Hematopoietic multipotent progenitor cell treated with erythropoietin and hydrocortisone succinate and interleukin-3 and kit ligand, for 15 days (in vitro differentiated cells): Measurements from ENCODE around the gene KRT35.

Experiments
- DNase-seq: peaks from one replicate; pipeline ENCODE4 v3.0.0-alpha.2; 2015; ENCODE audit warnings: low spot score

KRT35 gene

DNA sequence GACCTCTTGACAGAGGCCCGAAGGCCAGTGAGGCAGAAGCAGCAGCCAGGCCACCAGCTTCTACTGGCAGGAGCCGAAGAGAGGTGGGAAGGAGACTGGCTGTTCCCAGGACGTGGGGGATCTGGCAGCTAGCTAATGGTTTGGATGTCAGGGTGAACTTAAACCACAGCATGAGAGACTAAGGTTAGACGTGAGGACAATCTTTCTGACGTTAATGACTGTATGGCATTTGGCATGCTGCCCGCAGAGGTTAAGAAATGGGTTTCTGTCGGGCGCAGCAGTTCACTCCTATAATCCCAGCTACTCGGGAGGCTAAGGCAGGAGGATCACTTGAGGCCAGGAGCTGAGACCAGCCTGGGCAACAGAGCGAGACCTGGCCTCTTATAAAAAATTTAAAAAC lies 30.8 kb upstream of the KRT35 start:
- no peak for DNase-seq

DNA sequence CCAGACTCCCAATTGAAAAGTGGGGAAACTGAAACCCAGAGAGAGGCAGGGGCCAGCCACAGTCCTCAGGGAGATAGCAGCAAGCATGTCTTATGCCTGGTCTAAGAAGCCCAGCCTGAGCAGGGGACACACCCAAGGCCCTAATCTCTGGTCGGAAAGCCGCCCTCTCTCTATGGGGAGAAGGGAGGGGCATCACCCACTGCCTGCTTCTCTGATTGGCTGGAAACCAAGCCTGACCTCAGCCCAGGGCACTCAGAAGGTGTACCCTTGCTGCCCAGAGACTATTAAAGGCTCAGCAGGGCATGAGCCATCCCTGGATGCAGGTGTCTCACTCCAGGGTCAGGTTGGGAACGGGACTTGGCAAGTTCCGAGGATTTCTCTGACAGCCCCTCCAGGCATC lies 30.2 kb upstream of the KRT35 start:
- DNase-seq = peak; percentile 83

DNA sequence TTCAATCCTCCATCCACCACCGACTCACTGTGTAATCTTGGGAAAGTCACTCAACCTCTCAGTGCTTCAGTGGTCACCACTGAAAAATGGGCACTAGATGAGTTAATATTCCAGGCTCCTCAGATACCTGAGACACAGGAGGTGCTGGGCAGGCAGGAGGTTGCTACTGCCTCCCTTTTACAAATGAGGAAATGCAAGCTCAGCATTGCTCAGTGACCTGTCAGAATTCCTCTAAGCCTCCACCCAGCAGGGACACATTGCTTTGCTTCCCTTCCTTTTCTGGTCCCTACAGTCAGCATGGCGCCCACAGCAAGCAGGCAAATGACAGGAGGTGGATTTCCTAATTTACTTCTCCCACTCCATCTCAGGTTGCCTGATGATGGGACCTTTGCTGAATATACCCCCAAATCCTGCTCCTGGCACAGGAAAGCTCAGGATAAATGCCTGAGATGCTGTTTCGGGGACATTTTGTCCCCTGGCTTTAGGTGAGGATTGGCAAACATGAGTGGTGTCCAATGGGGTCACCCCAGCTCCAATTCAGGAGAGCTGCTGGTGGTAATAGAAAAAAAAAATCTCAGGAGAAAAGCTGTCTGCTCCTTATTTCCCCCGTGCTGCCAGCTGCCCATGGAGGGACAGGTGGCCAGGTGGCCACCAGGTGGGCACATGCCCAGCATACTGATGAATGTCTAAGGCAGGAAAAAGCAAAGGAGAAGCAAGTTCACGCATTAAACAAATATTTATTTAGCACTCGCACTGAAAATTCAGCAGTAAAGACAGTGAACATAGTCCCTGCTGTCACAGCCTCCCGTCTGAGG lies 29.5 kb upstream of the KRT35 start:
- DNase-seq = no peak

DNA sequence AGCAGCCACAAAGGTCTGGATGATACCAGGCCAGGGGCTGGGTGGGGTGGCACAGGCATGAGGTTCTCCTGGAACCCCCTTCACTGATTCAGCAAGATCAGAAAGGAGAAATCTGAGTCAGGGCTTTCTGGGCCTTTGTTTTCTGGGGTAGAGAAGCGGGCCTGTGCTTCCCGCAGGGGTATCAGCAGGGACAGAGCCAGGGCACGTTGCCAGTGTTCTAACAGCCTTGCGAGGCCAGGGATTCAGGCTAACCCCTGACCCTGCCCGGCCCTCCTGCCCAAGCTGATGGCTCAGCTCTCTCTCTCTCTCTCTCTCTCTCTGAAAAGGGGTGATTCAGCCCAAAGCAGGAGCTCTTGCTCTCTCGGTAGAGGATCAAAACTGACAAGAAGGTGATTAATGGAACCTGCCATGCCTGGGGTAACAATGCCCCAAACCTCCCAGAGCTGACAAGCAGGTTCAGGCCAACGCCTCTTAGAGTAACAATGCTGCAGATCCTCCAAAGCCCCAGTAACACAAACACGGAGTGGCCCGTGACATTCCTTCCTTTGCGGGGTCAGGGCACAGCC lies 26.4 kb upstream of the KRT35 start:
- no peak for DNase-seq

DNA sequence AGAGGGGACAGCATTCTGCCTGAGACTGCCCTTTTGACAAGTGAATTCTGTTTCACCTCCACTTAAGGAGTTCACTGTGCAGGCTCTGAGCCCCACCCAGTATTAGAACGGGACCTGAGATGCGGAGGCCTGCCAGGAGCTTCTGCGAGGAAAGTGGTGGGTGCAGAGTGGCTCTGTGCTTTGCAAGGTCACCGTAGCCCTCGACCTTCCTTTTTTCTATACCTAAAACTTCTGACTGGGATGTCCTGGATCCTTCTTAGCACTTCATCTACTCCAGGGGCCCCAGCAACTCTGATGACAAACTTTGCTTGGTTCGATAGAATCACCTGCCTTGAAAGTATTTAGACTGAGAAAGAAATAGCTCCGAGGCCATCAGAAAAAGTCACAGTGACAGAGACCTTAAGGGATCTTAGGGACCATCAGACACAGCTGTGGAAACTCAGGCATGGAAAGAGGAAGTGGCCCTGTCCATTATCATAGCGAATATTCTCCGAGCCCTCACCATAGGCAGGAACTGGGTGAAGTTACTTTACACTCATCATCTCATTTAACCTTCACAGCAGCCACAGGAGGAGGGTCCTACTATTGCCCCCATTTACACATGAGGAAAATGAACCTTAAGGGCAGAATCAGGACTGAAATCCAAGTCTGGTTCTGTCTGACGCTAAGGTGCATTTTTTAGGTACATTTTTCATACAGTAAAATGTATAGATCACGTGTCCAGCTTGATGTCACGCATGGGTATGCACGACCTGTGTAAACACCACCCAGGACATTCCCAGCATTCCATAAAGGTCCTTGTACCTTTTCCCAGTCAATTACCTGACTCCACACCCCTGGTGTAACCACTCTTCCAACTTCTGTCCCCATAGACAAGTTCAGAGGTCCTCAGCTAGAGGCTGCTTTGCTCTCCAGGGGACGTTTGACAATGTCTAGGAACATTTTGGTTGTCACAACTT lies 25.1 kb upstream of the KRT35 start:
- DNase-seq = no peak

DNA sequence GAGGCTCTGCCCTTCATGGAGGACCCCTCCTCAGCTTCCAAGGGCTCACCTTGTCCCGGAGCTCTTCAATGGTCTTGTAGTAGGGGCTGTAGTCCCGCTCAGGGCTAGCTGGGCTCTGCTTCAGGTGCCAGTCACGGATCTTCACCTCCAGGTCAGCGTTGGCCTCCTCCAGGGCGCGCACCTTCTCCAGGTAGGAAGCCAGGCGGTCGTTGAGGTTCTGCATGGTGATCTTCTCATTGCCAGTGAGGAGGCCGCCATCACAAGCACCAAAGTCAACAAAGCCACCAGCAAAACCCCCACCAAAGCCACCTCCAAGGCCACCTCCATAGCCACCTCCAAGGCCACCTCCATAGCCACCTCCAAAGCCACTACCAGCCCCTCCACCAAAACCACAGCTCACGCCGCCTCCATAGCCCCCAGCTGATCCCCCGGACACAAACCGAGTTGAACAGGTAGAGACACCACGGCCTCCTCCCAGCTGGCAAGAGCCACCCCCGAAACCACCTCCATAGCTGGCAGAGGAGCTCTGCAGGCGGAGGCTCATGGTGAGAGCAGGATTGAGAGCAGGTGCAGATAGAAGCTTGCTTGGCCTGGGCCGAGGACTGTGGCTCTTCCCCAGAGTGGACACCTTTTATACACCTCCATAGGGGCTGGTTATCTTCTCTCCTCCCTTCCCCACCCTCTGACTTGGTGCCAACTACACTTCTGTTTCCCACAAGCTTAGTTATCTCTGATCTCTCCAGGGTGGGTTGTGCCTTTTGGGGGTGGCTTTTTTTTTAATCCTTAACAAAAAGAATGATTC lies 24.3 kb upstream of the KRT35 start, which contains the start of gene KRT13:
Gene KRT13 (minus strand): TSS at position 606 of the 802 bp plus-strand sequence. CDS start 62 bp downstream, at position 544.
- DNase-seq = no peak

DNA sequence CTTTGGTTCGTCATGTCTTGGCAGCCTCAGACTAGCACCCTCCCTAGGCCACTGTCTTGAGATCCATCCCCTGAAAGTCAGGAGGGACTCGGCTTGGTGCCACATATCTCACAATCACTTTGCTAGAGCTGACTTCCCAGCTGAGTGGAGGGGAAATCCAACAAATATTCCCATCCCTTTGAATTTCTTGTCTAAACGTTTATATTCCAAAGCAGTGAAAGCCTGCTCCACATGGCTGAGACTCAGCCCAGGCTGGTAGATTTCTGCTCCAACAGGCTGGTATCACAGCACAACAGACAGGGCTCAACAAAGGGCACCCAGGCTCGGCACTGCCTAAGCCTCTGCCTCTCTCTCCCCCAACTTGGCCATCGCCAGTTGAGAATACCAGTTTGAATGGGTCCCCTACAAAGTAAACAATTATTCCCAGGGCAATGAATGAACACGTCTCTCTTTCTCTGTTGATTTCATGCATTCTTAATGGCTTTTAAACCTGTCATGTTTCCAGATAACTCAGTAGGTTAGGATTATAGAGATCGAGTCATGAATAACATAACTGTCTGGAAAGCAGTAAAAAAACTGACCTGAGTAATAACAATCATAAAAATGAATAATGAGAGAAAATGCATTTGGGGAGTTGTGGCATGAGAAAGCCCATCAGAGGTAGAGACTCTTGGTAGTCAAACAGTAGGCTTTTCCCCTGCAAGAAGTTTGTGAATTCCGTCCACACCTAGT lies 23.5 kb upstream of the KRT35 start:
- DNase-seq = no peak

DNA sequence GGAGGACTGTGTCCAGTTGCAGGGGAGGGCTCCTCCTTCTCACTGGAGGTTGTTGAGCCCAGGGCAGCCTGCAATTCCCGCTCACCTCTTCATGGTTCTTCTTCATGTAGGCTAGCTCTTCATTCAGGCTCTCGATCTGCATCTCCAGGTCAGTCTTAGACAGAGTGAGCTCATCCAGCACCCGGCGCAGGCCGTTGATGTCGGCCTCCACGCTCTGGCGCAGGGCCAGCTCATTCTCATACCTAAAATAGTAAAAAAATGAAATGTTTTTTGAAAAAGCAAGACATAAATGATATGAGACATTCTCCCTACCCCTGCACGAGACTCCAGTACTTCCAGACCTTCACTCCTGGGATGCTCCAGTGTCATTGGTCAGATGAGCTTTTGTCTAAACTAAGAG lies 22.3 kb upstream of the KRT35 start:
- no peak for DNase-seq

DNA sequence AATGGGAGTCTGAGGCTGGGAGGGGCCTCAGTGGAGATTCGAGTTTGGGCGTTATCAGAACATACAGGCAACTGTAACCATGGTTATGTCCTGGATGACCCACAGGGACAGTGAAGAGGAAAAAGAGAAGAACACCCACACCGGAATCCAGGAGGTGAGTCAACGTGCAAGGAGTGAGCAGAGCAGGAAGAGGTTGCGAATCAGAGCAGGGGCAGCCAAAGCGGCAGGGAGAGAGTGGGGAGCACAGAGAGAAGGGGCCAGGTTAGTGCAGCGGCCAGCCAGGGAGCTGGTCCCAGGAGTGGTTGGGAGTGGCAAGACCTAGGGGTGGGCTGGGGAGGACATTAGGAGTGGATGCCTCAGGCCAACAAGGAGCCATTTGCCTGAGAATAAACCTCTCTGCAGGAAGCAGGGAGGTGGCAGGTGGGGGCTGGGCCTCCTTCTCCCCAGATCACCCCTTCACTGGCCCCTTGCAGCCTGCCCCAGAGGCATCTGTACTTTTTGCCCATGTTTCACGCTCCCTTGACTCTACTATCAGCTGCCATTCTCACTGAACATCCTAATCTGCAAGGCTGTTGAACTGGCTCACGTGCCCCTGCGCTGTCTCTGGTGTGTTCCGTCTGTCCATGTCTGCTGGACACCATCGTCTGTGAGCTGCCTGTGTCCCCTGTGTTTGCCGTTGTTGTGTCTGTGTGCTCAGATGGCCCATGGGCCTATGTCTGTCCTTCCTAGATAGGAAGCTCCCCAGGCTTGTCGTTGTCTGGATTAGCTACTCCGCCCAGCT lies 19.4 kb upstream of the KRT35 start:
- DNase-seq = peak; percentile 66

DNA sequence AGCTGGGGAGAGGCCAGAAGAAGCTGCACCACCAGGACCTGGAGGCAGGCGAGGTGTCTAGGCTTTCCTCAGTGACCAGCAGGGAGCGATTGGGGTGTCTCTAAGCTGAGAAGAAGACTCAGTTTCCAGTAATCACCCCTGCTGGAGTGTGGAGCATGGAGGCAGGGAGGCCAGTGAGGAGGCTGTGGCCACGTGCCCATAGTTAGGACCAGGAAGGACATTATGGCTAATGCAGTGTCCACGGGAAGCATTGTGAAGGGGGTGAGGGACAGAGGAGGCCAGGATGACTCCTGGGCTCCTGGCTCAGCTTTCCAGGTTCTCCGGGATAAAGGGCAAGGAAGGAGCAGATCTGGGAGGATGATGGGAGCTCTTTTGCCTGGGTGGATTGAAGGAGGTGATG lies 18.8 kb upstream of the KRT35 start:
- no peak for DNase-seq

DNA sequence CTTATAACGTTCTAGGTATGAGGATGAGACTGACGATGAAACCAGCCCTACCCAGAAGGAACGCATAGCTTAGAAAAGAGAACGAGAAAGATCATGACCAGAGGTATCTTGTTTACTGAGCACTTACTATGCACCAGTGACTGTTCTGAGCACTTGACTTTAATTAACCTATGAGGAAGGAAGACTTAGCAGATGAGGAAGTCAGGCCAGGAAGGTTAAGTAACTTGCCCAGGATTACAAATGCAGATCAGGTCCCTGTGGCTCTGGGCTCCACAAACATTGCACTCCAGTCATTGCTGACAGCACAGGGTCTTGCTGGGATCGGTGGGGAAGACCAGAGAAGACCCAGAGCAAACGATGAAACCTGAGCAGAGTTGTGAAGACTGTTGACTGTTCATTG lies 17.3 kb upstream of the KRT35 start:
- DNase-seq = no peak

DNA sequence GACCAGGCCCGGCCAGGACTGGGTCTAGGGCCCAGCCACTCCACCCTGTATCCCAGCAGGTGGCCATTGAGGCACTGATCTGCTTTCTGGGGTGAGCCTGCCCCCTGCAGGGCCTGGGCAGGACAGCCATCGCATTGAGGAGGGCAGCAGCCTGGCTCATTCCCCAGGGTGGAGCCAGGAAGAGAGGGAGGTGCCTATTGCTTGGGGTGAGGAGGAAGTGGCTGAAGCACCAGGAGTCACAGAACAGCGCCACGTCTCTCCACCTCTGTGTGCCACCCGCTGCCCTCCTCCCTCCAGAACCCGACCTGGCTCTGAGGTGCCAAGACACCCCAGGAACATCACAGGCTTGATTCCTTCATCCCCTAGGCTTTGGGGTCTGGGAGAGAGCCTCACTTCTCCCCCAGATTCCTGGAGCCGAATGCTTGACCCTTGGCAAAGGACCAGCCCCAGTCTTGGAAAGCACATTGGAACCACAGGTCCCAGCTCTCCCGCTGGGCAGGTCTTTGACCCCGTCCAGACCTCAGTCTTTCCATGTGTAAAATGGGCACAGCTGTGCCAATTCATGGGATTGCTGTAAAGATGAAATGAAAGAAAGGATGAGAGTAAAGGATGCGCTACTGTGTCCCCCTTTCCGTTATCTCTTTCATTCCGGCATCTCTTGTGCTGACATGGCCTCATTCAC lies 16.0 kb upstream of the KRT35 start:
- DNase-seq = peak; percentile 74

DNA sequence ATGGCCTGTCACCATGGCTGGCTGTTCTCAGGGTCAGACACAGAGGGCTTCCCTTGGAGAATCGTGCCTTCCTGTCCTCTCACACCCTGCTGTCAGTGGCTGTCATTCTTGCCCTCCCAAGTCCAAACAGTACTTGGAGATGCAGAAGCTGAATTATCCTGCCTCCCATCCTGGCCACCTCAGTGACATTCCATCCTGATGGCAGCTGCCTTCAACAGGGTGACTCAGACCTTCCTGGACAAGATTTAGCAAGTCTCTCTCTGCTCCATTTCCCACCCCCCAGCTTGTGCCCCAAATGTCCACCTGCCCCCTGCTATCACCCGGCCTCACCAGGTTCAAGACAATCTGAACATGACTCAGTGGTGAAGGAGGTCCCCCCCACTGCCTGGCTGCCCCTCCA lies 13.6 kb upstream of the KRT35 start:
- no peak for DNase-seq

DNA sequence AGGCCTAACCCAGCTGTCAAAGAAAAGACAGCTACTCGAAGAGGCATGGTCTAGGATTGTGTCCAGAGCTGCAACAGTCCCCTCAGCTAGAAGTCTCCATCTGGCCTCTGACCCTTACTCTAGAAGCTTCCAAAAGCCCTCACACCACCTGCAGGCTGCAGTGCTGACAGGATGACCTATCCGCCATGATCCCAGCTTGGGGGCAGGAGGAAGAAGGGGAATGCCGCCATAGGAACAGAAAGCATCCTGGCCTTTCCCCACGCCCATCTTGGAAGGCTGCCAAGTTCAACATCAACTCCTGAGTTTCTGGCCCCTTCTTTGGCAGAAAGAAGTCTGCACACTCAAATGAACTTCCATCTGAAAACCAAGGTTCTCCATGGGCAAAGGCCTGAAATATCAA lies 11.8 kb upstream of the KRT35 start:
- no peak for DNase-seq

DNA sequence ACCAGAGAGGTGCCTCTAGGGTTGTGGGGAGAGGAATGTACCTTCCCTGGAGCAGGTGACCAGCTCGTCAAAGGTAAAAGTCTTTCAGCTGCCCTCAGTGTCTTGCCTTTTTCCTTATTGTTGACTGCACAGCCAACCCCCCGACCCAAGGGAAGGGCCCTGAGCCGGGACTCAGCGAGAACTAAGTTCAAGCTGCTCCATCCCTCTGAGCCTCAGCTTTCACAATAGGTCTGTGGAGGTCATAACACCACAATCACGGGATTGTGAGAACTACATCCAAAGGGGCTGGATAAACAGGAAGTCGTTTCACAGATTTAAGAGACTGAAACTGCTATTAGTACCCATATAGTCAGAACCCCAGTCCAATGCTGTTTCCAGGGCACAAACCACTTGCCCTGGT lies 11.4 kb upstream of the KRT35 start:
- no peak for DNase-seq

DNA sequence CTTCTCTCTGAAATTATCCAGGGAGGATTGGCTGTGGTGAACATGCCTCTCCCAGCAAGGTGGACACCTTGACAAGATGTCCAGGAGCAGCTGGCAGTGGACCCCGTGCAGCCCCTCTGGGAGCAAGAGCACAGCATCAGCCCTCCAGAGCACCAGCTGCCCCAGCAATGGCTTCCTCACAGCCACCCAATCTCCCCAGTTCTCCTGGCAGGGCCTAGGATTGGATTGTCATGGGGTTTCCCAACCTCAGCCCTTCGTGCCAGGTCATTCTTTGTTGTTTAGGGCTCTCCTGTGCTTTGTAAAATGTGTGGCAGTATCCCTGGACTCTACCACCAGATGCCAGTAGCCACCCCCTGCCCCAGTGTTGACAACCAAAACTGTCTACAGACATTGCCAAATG lies 10.5 kb upstream of the KRT35 start:
- DNase-seq = no peak

DNA sequence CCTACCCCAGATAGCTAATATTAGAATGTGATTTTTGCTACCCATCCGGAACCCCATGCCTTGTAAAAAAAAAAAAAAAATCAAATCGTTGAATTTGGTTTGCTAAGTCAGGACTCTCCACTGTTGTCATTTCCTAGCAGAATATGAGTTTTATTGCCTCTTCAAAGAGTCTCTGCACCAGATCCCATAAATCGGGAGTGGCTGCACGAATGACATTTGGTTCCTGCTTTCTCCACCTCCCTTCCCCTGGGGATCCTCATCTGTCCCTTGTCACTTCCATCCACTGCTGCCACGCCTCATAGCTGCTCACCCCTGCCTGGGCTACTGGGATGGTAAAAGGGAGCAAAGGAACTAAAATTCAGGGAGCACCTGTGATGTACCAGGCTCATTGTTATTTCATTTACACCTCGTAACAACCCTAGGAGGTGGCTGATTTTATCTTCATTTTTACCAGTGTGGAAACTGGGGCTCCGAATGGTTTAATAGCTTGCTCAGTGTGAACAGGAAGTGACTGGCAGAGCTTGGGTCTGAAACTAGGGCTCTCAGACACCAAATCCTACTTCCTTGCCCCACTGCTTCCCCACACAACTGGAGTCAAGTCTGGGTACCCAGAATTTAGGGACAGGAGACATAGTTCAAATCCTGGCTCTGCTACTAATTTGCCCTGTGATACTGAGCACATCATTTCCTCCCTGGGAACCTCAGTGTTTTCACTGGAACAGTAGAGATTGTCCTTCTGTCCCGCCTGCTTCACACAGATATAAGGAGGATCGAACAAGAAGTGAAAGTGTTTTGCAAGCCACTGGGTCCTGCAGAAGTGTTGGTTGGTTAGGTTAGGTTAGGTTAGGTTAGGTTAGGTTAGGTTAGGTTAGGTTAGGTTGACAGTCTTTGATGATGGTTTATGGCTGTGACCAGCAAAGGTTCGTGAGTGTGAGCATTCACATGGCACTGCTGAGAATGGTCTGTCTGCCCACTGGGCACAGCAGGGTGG lies 9.3 kb upstream of the KRT35 start:
- no peak for DNase-seq

DNA sequence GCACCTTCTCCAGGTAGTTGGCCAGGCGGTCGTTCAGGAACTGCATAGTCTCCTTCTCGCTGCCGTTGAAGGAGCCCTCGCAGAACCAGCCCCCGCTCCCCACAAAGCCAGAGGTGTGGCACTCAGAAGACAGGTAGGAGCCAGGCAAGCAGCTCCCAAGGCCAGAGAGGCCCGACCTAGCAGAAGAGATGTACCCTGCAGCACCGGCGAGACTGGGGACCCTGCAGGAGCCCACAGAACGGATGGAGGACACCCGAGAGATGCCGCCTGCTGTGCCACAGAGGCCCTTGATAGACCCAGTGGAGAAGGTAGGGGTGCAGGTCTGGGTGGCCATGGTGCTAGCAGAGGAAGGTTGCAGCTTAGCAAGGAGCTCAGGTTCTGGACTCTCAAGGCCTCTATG lies 8.6 kb upstream of the KRT35 start, which contains the start of gene KRT36:
Gene KRT36 (minus strand): TSS at position 380 of the 400 bp plus-strand sequence. CDS start 46 bp downstream, at position 334.
- DNase-seq = no peak
